A673 (cell line): ENCODE data around the gene IFT20. TPM values are rescaled to one million over a fixed set of nuclear protein-coding genes. Genes with fewer than 3 reads are reported as not detected.

Source experiments
- BruUV-seq: library from RNA; stranded (reverse); fragments of 400-500 nt; replicated peaks from 2 replicates; lab custom pipeline; 2021; lab: Mats Ljungman, UMichigan
- CTCF ChIA-PET: fragments of 300-600 bp; sonication (Branson Sonifier 250); formaldehyde crosslinking; loops from one replicate; lab custom pipeline; 2022; ENCODE audit warnings: antibody characterized with exemption; lab: Charles Lee
- POLR2A ChIA-PET: fragments of 300-600 bp; sonication (Branson Sonifier 250); formaldehyde crosslinking; loops from one replicate; lab custom pipeline; 2022; ENCODE audit warnings: antibody characterized with exemption; ENCODE audit not compliant: low non-redundant PET; lab: Charles Lee
- DNase-seq: peaks from one replicate; pipeline ENCODE4 v3.0.0-alpha.2; 2015; ENCODE audit warnings: low spot score
- H3K27ac ChIP-seq: fragments of 200-600 bp; sonication (generic); 2 replicates; pipeline ENCODE4 v1.5.1; 2016; ENCODE audit warnings: mixed run types, low read depth, mild to moderate bottlenecking, mixed read lengths, antibody characterized with exemption, low read length; ENCODE audit not compliant: poor library complexity, severe bottlenecking
- H3K27me3 ChIP-seq: fragments of 200-600 bp; sonication (generic); replicated peaks from 2 replicates; pipeline ENCODE4 v1.6.1; 2017; ENCODE audit warnings: mixed run types, low read depth, mild to moderate bottlenecking, mixed read lengths, antibody characterized with exemption, low read length; ENCODE audit not compliant: insufficient read depth, poor library complexity
- H3K36me3 ChIP-seq: fragments of 200-600 bp; sonication (generic); 2 replicates; pipeline ENCODE4 v1.6.1; 2016; ENCODE audit warnings: mixed run types, mild to moderate bottlenecking, mixed read lengths, antibody characterized with exemption, low read length; ENCODE audit not compliant: insufficient read depth, poor library complexity, severe bottlenecking
- H3K4me1 ChIP-seq: fragments of 200-600 bp; sonication (generic); 2 replicates; pipeline ENCODE4 v1.6.1; 2017; ENCODE audit warnings: mixed run types, mild to moderate bottlenecking, mixed read lengths, antibody characterized with exemption, low read length; ENCODE audit not compliant: insufficient read depth, poor library complexity, severe bottlenecking
- H3K4me3 ChIP-seq: fragments of 200-600 bp; sonication (generic); 2 replicates; pipeline ENCODE4 v1.5.1; 2016; ENCODE audit warnings: low read depth, mixed run types, mild to moderate bottlenecking, mixed read lengths, low read length; ENCODE audit not compliant: poor library complexity, severe bottlenecking
- H3K9me3 ChIP-seq: fragments of 200-600 bp; sonication (generic); 2 replicates; pipeline ENCODE4 v1.6.1; 2016; ENCODE audit warnings: mixed run types, low read depth, mild to moderate bottlenecking, mixed read lengths, antibody characterized with exemption, low read length; ENCODE audit not compliant: poor library complexity, severe bottlenecking
- EZH2 ChIP-seq: fragments of 200-600 bp; sonication (generic); IDR thresholded peaks from 2 replicates; pipeline ENCODE4 v1.6.1; 2017; ENCODE audit warnings: borderline replicate concordance, low read depth, mild to moderate bottlenecking, mixed read lengths, antibody characterized with exemption, low read length; ENCODE audit not compliant: poor library complexity, severe bottlenecking
- intact Hi-C: fragments of 100-400 bp; cut with micrococcal nuclease; formaldehyde crosslinking; loops from one replicate; pipeline ENCODE4 v1.10.0; 2022; ENCODE audit not compliant: unreplicated experiment
- total RNA-seq: library from RNA; stranded (reverse); gene quantifications from 2 replicates; pipeline ENCODE4 v1.2.3, GENCODE V29; 2021
- TF ChIP-seq, protein P1 (sequence below): fragments of 300-800, 200-600 bp; sonication (generic); conservative IDR thresholded peaks from 2 replicates; pipeline ENCODE4 v1.5.1; 2017; ENCODE audit warnings: low read depth, mild to moderate bottlenecking, antibody characterized with exemption, low read length, moderate library complexity, mixed read lengths

The IFT20 gene
- total RNA-seq, 1 experiment from 2014 or later, result 21.5 TPM

DNA sequence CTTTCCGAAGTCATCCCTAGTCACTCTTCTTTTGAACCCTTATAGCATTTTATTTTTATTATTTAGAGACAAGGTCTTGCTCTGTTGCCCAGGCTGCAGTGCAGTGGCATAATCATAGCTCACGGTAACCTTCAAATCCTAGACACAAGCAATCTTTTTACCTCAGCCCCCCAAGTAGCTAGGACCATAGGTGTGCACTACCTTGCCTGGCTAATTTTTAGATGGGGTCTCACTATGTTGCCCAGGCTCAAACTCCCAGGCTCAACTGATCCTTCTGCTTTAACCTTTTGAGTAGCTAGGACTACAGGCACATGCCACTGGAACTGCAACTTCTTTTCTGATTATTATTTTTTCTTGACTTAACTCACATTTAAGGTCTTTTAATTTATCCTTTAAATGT is 49.3 kb downstream of the IFT20 start:
- TF ChIP-seq, protein P1, sequence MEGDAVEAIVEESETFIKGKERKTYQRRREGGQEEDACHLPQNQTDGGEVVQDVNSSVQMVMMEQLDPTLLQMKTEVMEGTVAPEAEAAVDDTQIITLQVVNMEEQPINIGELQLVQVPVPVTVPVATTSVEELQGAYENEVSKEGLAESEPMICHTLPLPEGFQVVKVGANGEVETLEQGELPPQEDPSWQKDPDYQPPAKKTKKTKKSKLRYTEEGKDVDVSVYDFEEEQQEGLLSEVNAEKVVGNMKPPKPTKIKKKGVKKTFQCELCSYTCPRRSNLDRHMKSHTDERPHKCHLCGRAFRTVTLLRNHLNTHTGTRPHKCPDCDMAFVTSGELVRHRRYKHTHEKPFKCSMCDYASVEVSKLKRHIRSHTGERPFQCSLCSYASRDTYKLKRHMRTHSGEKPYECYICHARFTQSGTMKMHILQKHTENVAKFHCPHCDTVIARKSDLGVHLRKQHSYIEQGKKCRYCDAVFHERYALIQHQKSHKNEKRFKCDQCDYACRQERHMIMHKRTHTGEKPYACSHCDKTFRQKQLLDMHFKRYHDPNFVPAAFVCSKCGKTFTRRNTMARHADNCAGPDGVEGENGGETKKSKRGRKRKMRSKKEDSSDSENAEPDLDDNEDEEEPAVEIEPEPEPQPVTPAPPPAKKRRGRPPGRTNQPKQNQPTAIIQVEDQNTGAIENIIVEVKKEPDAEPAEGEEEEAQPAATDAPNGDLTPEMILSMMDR, result no peak
- no peak for TF ChIP-seq EZH2
- Histone ChIP-seq H3K36me3 (no peaks in the 10 kb centered on the region), H3K4me1 (peaks cover 4% of the 10 kb centered on the region), H3K27me3 (no peaks in the 10 kb centered on the region), H3K4me3 (no peak overlapping the region), H3K9me3 (no peaks in the 10 kb centered on the region), H3K27ac (no peak overlapping the region)
- no peak for DNase-seq
- ChIA-PET POLR2A (interaction anchor here (0.6 kb wide), 1 partner anchor 42 kb away, joined by 3 read pairs; no protein-coding TSS in a partner anchor), CTCF (no interaction called here)
- intact Hi-C loops, result no loop called here
- no TSS peak for BruUV-seq

DNA sequence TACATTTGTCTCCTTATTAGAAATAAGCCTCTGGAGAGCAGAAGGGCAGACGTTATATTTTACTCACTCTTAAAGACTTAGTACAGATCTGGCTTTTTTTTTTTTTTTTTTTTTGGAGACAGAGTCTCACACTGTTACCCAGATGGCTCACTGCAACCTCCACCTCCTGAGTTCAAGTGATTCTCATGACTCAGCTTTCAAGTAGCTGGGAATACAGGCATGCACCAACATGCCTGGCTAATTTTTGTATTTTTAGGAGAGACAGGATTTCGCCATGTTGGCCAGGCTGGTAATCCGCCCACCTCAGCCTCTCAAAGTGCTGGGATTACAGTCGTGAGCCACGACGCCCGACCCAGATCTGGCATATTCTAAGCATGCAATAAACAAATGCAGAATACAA is 52.7 kb downstream of the IFT20 start:
- peak; percentile 47 for DNase-seq
- Histone ChIP-seq H3K27me3 (no peaks in the 10 kb centered on the region), H3K36me3 (no peaks in the 10 kb centered on the region), H3K27ac (no peak overlapping the region), H3K9me3 (no peaks in the 10 kb centered on the region), H3K4me3 (no peak overlapping the region), H3K4me1 (peaks cover 4% of the 10 kb centered on the region)
- intact Hi-C loops, result no loop called here
- ChIA-PET POLR2A (no interaction called here), CTCF (no interaction called here)
- BruUV-seq, result no TSS peak
- no peak for TF ChIP-seq EZH2
- TF ChIP-seq, protein P1, result no peak

DNA sequence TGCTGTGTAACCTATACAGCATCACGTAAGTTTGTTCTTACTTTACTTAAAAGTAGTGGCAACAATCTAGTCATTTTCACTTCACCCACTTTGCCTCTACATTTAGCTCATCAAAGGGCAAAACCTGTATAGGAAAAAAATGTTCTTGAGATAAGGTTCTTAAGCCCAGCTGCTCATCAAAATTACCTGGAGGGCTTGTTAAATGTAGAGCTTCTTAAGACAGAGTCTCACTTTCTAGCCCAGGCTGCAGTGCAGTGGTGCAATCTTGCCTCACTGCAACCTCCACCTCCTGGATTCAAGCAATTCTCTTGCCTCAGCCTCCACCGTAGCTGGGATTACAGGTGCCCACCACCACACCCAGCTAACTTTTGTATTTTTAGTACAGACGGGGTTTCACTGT is 54.4 kb downstream of the IFT20 start:
- no peak for TF ChIP-seq EZH2
- TF ChIP-seq, protein P1, result no peak
- H3K9me3 ChIP-seq, result no peaks in the 10 kb centered on the region
- CTCF ChIA-PET, result no interaction called here
- peaks cover 4% of the 10 kb centered on the region for H3K4me1 ChIP-seq
- POLR2A ChIA-PET, result no interaction called here
- no peak for DNase-seq
- no TSS peak for BruUV-seq
- H3K27ac ChIP-seq, result no peak overlapping the region
- H3K36me3 ChIP-seq, result no peaks in the 10 kb centered on the region
- no peaks in the 10 kb centered on the region for H3K27me3 ChIP-seq
- intact Hi-C loops, result no loop called here
- H3K4me3 ChIP-seq, result no peak overlapping the region
